BE2C (cell line): ENCODE data around the gene PCNX4.
"Not testable (repeated sequence)": the region's sequence is repeated elsewhere in the genome, so short reads cannot be mapped to it uniquely, and the experiment has no call there.

Source experiments
- DNase-seq: peaks from one replicate; pipeline ENCODE4 v3.0.0-alpha.2; 2020
- H3K27me3 ChIP-seq: fragments of 250-450 bp; sonication (Bioruptor Pico); 2 replicates; pipeline ENCODE4 v1.5.1; 2020; ENCODE audit warnings: mild to moderate bottlenecking
- H3K36me3 ChIP-seq: fragments of 250-450 bp; sonication (Bioruptor Pico); 2 replicates; pipeline ENCODE4 v1.5.1; 2020; ENCODE audit warnings: mild to moderate bottlenecking
- H3K4me1 ChIP-seq: fragments of 250-450 bp; sonication (Bioruptor Pico); 2 replicates; pipeline ENCODE4 v1.5.1; 2020
- H3K4me3 ChIP-seq: 2 replicates; pipeline ENCODE4 v1.5.1; 2011; ENCODE audit warnings: low read depth, low read length
- H3K9me3 ChIP-seq: fragments of 250-450 bp; sonication (Bioruptor Pico); 2 replicates; pipeline ENCODE4 v1.5.1; 2020
- CTCF ChIP-seq: IDR thresholded peaks from 2 replicates; pipeline ENCODE4 v1.5.1; 2012; ENCODE audit warnings: mild to moderate bottlenecking, low read depth, low read length

Gene PCNX4

GRCh38 chr14:60095781-60096450, 4.2 kb downstream of the PCNX4 start:
- Histone ChIP-seq H3K4me1 (no peaks in the 10 kb centered on the region; the same call in 1 of the 2 replicates), H3K4me3 (no peak overlapping the region), H3K9me3 (no peaks in the 10 kb centered on the region), H3K36me3 (peaks cover 21% of the 10 kb centered on the region), H3K27me3 (no peaks in the 10 kb centered on the region)
- DNase-seq, result no peak
- TF ChIP-seq CTCF, result no peak

GRCh38 chr14:60097974-60098373, 6.3 kb downstream of the PCNX4 start:
- no peak overlapping the region for H3K4me3 ChIP-seq
- no peak for TF ChIP-seq CTCF
- H3K9me3 ChIP-seq, result no peaks in the 10 kb centered on the region
- H3K27me3 ChIP-seq, result no peaks in the 10 kb centered on the region
- DNase-seq, result no peak
- no peaks in the 10 kb centered on the region for H3K4me1 ChIP-seq
- peaks cover 21% of the 10 kb centered on the region for H3K36me3 ChIP-seq

- not testable (repeated sequence) for H3K9me3 ChIP-seq
Measured at GRCh38 chr14:60099855-60100254, 8.1 kb downstream of the PCNX4 start.

GRCh38 chr14:60101786-60102185, 10.1 kb downstream of the PCNX4 start:
- no peaks in the 10 kb centered on the region for H3K9me3 ChIP-seq
- H3K4me1 ChIP-seq, result peaks cover 6% of the 10 kb centered on the region
- TF ChIP-seq CTCF, result no peak
- H3K4me3 ChIP-seq, result no peak overlapping the region
- peaks cover 21% of the 10 kb centered on the region for H3K36me3 ChIP-seq
- no peak for DNase-seq
- no peaks in the 10 kb centered on the region for H3K27me3 ChIP-seq

More at GRCh38 chr14:60099855-60100254, 8.1 kb downstream of the PCNX4 start:
- not testable (repeated sequence) for H3K4me3 ChIP-seq, H3K4me1 ChIP-seq, H3K27me3 ChIP-seq, DNase-seq
- H3K36me3 ChIP-seq, result peaks cover 21% of the 10 kb centered on the region

- Histone ChIP-seq H3K4me3 (no peak overlapping the region), H3K4me1 (peaks cover 6% of the 10 kb centered on the region), H3K36me3 (peaks cover 16% of the 10 kb centered on the region), H3K9me3 (no peaks in the 10 kb centered on the region), H3K27me3 (no peaks in the 10 kb centered on the region)
- DNase-seq, result no peak
- no peak for TF ChIP-seq CTCF
Measured at GRCh38 chr14:60102389-60102788, 10.7 kb downstream of the PCNX4 start.

- H3K36me3 ChIP-seq, result peaks cover 12% of the 10 kb centered on the region
- no peak for TF ChIP-seq CTCF
- no peak for DNase-seq
- no peak overlapping the region for H3K4me3 ChIP-seq
- H3K4me1 ChIP-seq, result peaks cover 6% of the 10 kb centered on the region
- no peaks in the 10 kb centered on the region for H3K9me3 ChIP-seq
- no peaks in the 10 kb centered on the region for H3K27me3 ChIP-seq
Measured at GRCh38 chr14:60106339-60106738, 14.6 kb downstream of the PCNX4 start.

GRCh38 chr14:60107477-60107876, 15.8 kb downstream of the PCNX4 start:
- no peak for TF ChIP-seq CTCF
- H3K27me3 ChIP-seq, result no peaks in the 10 kb centered on the region
- H3K36me3 ChIP-seq, result peaks cover 12% of the 10 kb centered on the region
- no peak for DNase-seq
- no peaks in the 10 kb centered on the region for H3K9me3 ChIP-seq
- H3K4me3 ChIP-seq, result no peak overlapping the region
- peaks cover 6% of the 10 kb centered on the region for H3K4me1 ChIP-seq
